GM15510 (cell line): Measurements from ENCODE around the gene XPNPEP1.

Experiments used
- POLR2A ChIP-seq: IDR thresholded peaks from 3 replicates; pipeline ENCODE4 v1.6.1; 2011; ENCODE audit warnings: borderline replicate concordance; ENCODE audit not compliant: insufficient read length; ENCODE audit errors: extremely low read depth

XPNPEP1 gene

GRCh38 chr10:109919220-109919619 lies 4.1 kb downstream of the XPNPEP1 start:
- no peak for TF ChIP-seq POLR2A

- no peak for TF ChIP-seq POLR2A
Observed at GRCh38 chr10:109915566-109915965, 7.7 kb downstream of the XPNPEP1 start.

GRCh38 chr10:109914966-109915365 lies 8.3 kb downstream of the XPNPEP1 start:
- TF ChIP-seq POLR2A, result no peak

DNA sequence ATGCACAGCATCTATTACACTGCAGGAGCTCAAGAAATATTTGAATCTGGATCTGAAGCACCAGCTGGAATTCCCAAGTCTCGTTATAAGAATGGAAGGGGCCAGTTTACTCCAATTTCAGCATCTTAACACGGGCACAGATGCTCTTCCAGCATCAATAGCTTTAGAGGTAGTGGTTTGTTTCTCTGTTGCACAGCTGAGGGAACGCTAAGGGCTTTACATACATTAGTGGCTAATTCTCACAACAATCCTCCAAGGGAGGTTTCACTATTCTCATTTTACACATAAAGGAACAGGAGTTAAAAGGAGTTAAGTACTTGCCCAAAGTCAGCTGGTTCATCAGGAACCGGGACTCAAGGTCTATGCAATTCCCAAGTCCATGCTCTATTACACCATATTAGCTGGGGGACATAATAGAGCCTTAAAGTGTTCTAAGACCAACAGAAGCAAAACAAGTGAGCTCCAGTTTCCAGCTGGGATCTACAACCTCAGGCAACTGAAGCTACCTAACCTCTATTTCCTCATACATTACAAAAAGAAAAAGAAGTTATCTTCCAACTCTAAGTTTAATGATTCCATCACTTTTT lies 9.9 kb downstream of the XPNPEP1 start:
- TF ChIP-seq POLR2A, result no peak

DNA sequence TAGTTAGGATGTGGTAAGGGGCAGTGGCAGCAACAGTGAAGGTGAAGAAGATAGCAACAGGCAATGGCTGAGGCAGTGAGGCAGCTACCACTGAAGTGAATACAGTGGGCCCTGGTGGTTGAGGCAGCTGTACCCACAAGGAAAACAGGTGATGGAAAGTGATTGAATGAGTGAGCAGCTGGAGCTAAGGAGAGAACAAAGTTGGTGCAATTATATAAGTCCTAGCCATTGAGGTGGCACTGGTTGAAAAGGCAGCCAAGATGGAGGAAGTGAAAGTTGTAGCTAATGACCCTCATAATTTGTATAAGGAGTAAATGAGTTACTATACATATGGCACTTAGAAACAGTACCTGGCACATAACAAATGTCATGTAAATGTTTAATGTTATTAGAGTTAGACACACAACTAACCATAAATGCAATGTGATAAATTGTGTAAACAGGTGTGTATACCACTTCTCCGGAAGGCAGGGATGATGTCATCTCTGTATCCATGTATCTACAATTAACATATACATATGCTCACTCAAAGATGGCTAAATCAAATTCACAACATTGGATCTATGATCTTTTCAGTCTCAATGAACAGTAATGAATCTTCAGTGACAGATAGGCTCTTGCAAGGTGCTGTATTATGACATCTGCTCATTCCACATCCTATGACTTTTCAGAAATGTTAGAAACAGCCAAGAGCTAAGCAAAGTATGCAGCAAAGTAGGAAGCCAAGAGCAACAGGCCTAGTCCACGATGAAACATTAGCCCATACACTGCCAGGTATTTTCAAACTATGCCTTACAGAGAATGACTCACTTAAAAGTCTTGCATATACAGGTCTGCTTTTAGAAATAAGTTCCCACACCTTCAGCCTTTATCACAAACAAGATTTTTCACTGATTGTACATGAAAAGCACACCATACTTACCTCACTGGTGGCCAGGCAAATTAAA lies 10.7 kb downstream of the XPNPEP1 start:
- no peak for TF ChIP-seq POLR2A

GRCh38 chr10:109911903-109912302 lies 11.4 kb downstream of the XPNPEP1 start:
- TF ChIP-seq POLR2A, result no peak

DNA sequence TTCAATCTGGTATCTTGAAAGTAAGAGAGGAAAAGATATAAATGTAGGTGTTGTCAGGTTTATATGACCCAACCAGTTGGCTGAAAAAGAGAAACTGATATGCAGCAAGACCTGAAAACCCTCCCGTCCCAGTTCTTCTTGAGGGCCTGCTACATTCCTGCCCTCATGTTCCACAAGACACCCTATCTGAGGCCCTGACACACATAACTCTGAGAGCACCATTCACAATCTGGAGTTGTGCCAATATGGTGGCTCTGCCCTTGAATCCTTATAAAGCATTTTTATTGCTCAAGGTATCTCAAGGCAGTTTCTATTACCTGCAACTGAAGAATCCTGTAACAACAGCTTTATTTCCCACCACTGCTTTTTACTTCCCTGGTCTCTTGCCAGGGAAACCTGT lies 17.0 kb downstream of the XPNPEP1 start:
- TF ChIP-seq POLR2A, result no peak

DNA sequence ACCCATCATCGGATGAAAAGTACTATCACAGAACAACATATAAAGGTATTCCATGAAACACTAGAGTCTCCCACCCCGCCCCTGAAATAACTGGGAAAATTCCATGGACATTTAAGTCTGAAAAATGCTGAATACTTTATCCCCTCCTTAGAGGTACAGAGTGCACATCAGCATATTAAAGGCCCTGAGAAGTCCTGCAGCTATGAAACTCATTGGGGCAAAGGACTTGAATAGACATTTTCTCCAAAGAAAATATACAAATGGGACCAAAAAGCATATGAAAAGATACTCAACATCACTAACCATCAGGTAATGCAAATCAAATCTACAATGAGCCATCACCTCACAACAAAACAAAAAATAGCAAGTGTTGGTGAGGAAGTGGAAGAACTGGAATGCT lies 18.9 kb downstream of the XPNPEP1 start:
- no peak for TF ChIP-seq POLR2A

DNA sequence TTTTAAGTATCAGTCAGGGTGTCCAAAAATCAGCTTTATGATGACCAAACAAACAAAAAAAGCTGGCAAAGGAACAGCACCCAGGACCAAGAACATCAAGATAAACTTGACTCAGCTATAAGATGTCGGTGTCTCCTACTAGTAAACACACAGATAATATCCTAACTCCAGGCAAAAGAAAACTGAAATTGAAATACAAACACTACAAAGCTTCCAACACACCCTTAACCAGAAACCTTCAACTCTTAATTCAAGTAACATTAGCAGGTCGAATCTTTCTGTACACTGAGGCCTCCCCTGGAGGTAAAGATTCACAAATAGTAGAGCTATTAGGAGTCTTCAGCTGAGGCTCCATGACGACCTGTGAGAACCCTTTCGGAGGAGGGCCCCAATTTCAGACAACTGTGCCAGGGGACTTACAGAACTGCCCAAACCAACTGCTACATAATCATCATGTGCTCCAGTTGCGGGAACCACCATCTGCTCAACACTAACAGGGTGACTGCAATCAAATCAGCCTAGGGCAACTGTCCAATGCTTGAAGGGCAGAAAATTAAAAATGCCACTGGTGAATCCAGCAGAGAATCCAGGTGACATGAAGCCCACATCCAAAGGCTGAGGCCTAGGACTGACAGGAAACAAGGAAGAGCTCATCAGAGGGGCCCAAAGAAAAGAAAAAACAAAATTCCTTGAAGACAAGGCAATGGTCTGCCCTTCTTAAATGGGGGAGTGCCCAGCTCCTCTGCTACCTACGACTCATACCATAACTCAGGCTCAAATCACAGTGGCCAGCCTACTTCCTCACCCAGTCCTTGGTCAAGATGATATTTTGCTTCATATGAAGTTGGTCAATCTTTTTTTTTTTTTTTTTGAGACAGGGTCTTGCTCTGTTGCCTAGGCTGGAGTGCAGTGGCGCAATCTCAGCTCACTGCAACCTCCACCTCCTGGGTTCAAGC lies 20.0 kb downstream of the XPNPEP1 start:
- TF ChIP-seq POLR2A, result no peak

- no peak for TF ChIP-seq POLR2A
Observed at GRCh38 chr10:109899356-109900331, 23.7 kb downstream of the XPNPEP1 start.

DNA sequence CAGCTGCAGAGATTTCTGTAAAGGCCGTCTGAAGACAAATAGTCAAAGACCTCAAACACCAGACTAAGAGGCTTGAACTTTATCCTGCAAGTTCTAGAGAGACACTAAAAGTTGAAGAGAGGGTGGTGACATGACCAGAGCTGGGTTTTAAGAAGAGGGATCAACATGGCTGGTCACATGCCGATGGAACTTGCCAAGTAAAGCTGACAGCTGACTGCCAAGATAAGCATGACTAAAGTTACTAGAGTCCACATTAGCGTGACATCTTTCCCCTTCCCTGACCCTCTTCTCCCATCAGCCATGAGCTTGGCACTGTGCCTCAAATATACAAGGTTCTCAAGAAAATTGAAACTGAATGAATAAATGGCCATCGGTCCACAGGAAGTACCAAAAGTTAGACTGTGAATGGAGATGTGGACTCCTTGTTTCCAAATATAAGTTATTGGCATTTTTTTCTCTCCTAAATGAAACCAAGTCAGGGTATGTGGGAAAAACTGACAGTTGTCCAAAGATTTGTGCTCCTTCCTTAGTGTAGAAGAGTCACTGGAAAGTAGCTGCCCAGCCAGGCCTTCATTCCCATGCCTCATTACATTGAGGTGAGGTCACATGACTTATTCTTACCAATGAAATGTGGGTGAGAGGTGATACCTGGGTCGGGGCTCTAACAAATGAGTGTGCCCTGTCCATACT lies 24.5 kb downstream of the XPNPEP1 start:
- TF ChIP-seq POLR2A, result no peak

DNA sequence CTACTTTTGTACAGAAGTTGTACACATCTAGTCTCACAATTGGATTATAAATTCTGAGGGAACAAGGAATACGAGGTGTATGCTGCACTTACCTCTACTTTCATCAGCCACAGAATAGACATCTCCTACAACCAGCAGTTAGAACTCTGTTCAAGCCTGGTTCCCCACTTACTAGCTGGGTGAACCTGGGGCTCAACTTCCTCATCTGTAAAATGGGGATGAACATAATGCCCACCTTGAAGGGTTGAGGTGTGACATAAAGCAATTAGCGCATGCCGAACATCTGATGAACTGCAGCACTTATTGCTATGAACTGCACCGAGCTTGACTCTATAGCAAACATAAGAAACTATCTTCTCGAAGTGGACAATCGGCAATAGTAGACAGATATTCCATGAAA lies 25.3 kb downstream of the XPNPEP1 start:
- no peak for TF ChIP-seq POLR2A

GRCh38 chr10:109895848-109896247 lies 27.5 kb downstream of the XPNPEP1 start:
- no peak for TF ChIP-seq POLR2A
